Endothelial cell of umbilical vein (primary cell): ENCODE results near the gene HDLBP. TPM values are rescaled to one million over a fixed set of nuclear protein-coding genes. Genes with fewer than 3 reads are reported as not detected.

Experiments
- BruUV-seq: library from RNA; stranded (reverse); fragments of 400-500 nt; replicated peaks from 2 replicates; lab custom pipeline; 2021; lab: Mats Ljungman, UMichigan
- CTCF ChIA-PET: fragments of 300-600, 350-600 bp; sonication (Branson Sonifier 250); formaldehyde crosslinking; loops from one replicate; lab custom pipeline; 2021; ENCODE audit warnings: antibody characterized with exemption, inconsistent platforms; lab: Charles Lee
- POLR2A ChIA-PET: fragments of 300-600, 350-600 bp; sonication (Branson Sonifier 250); formaldehyde crosslinking; loops from one replicate; lab custom pipeline; 2021; ENCODE audit warnings: antibody characterized with exemption, inconsistent platforms; lab: Charles Lee
- DNase-seq: peaks from one replicate; pipeline ENCODE4 v3.0.0-alpha.2; 2011; ENCODE audit warnings: low read depth, low spot score
- FAIRE-seq: peaks from 2 replicates; lab custom pipeline; 2011; peaks lifted over from hg19 to GRCh38; lab: Jason Lieb, UNC
- H2AFZ ChIP-seq: 2 replicates; pipeline ENCODE4 v1.6.0; 2012; ENCODE audit warnings: low read depth, low read length, control low read depth, inconsistent platforms
- H3K27ac ChIP-seq: 2 replicates; pipeline ENCODE4 v1.5.1; 2011; ENCODE audit warnings: low read depth, mild to moderate bottlenecking, control low read depth, low read length, moderate library complexity; ENCODE audit not compliant: insufficient read depth
- H3K27me3 ChIP-seq, 2 experiments: 2 replicates each; pipeline versions ENCODE4 v1.6.0 to v1.6.1; 2011; ENCODE audit warnings: low read length in 2 of 2, mixed read lengths in 1 of 2; ENCODE audit not compliant: control insufficient read depth in 2 of 2, insufficient read depth in 2 of 2
- H3K36me3 ChIP-seq, 2 experiments: 2 replicates in 1 of 2; 3 replicates in 1 of 2; pipeline ENCODE4 v1.5.1; 2011; ENCODE audit warnings: low read length in 2 of 2, mild to moderate bottlenecking in 1 of 2, moderate library complexity in 1 of 2; ENCODE audit not compliant: control insufficient read depth in 2 of 2, insufficient read depth in 2 of 2; ENCODE audit errors: extremely low read depth in 1 of 2
- H3K4me1 ChIP-seq: 3 replicates; pipeline ENCODE4 v1.5.1; 2011; ENCODE audit warnings: mild to moderate bottlenecking, low read length; ENCODE audit not compliant: control insufficient read depth, insufficient read depth; ENCODE audit errors: extremely low read depth
- H3K4me2 ChIP-seq: 2 replicates; pipeline ENCODE4 v1.6.1; 2011; ENCODE audit warnings: low read length, control low read depth, mixed read lengths; ENCODE audit not compliant: insufficient read depth
- H3K4me3 ChIP-seq, 3 experiments: fragments of 200-600 bp in 1 of 3; sonication (generic), shearing (Covaris generic) in 1 of 3; replicated peaks in 1 of 3; 2 replicates each; pipeline ENCODE4 v1.5.1; 2011 to 2016; ENCODE audit warnings: control low read depth in 3 of 3, low read length in 3 of 3, mild to moderate bottlenecking in 2 of 3, inconsistent platforms in 1 of 3, low read depth in 1 of 3, moderate library complexity in 1 of 3; ENCODE audit not compliant: insufficient read depth in 1 of 3
- H3K79me2 ChIP-seq: 2 replicates; pipeline ENCODE4 v1.6.0; 2012; ENCODE audit warnings: low read length, inconsistent platforms; ENCODE audit not compliant: control insufficient read depth, insufficient read depth
- H3K9ac ChIP-seq: replicated peaks from 2 replicates; pipeline ENCODE3; 2011; ENCODE audit warnings: low read length, control low read depth; ENCODE audit not compliant: insufficient read depth; ENCODE audit errors: extremely low read depth
- H3K9me1 ChIP-seq: replicated peaks from 3 replicates; pipeline ENCODE4 v1.6.0; 2011; ENCODE audit warnings: mild to moderate bottlenecking, low read length; ENCODE audit not compliant: control insufficient read depth, insufficient read depth; ENCODE audit errors: extremely low read depth
- H3K9me3 ChIP-seq: replicated peaks from 2 replicates; pipeline ENCODE4 v1.5.1; 2012; ENCODE audit warnings: low read length, inconsistent platforms; ENCODE audit not compliant: control insufficient read depth, insufficient read depth
- H4K20me1 ChIP-seq: replicated peaks from 2 replicates; pipeline ENCODE3; 2011; ENCODE audit warnings: mild to moderate bottlenecking, low read length; ENCODE audit not compliant: control insufficient read depth, insufficient read depth; ENCODE audit errors: extremely low read depth
- EZH2 ChIP-seq: IDR thresholded peaks from 2 replicates; pipeline ENCODE4 v1.6.1; 2012; ENCODE audit warnings: borderline replicate concordance, low read depth, mild to moderate bottlenecking, moderate library complexity, low read length, inconsistent platforms; ENCODE audit not compliant: severe bottlenecking
- FOS ChIP-seq: IDR thresholded peaks from 2 replicates; pipeline ENCODE4 v1.6.1; 2011; ENCODE audit warnings: mild to moderate bottlenecking, low read length, moderate library complexity, borderline replicate concordance; ENCODE audit not compliant: insufficient read depth
- GATA2 ChIP-seq: IDR thresholded peaks from 2 replicates; pipeline ENCODE4 v1.7.0; 2011; ENCODE audit warnings: low read depth, mild to moderate bottlenecking, moderate library complexity, mixed read lengths, low read length; ENCODE audit not compliant: insufficient read length, insufficient read depth
- JUN ChIP-seq: IDR thresholded peaks from 2 replicates; pipeline ENCODE4 v1.6.1; 2011; ENCODE audit warnings: borderline replicate concordance, low read depth; ENCODE audit not compliant: insufficient read length, insufficient read depth
- MYC ChIP-seq: IDR thresholded peaks from one replicate; pipeline ENCODE4 v1.6.1; 2011; ENCODE audit warnings: mild to moderate bottlenecking, low read depth, low read length
- POLR2A ChIP-seq: IDR thresholded peaks from 2 replicates; pipeline ENCODE4 v1.6.1; 2012; ENCODE audit warnings: low read depth, mild to moderate bottlenecking, control low read depth, low read length
- POLR2AphosphoS5 ChIP-seq: IDR thresholded peaks from 2 replicates; pipeline ENCODE4 v1.6.1; 2012; ENCODE audit warnings: low read depth, mild to moderate bottlenecking, control low read depth, low read length, moderate library complexity; ENCODE audit not compliant: insufficient read depth
- dilution Hi-C: fragments of 300-500 bp; cut with MboI; formaldehyde crosslinking; loops from one replicate; pipeline ENCODE4 v1.15.0; 2019; ENCODE audit warnings: low sequenced_read_pairs; ENCODE audit not compliant: extremely low pct_ligation_motif_present
- intact Hi-C: fragments of 100-400 bp; cut with micrococcal nuclease; formaldehyde crosslinking; loops from one replicate; pipeline ENCODE4 v1.10.0; 2022
- polyA plus RNA-seq, 4 experiments: library from polyadenylated mRNA; depleted of rRNA in 3 of 4; stranded (reverse) in 3 of 4; unstranded in 1 of 4; fragments of >200 nt; gene quantifications; 2 replicates each; pipeline versions ENCODE4 v1.2.1 to v1.2.3, GENCODE V29; 2011 to 2012; ENCODE audit warnings: missing spikeins in 1 of 4
- total RNA-seq: library from RNA; stranded (reverse); gene quantifications from 2 replicates; pipeline ENCODE4 v1.2.3, GENCODE V29; 2021
- TF ChIP-seq, protein P1 (sequence below): IDR thresholded peaks from 2 replicates; pipeline ENCODE4 v1.6.1; 2011; ENCODE audit not compliant: insufficient read depth, insufficient read length
- TF ChIP-seq, protein P2 (sequence below), 2 donors: IDR thresholded peaks; 1 replicate in 1 of 2; 2 replicates in 1 of 2; pipeline ENCODE4 v1.5.1; 2011; ENCODE audit warnings: low read length in 2 of 2, mild to moderate bottlenecking in 2 of 2, moderate library complexity in 2 of 2, control low read depth in 1 of 2, inconsistent platforms in 1 of 2, low read depth in 1 of 2; ENCODE audit not compliant: insufficient read depth in 1 of 2; ENCODE audit errors: extremely low read depth in 1 of 2

HDLBP gene
- total and polyA plus RNA-seq, 2 donors (not counting 3 experiments of a cell fraction or from before 2014, with no cell fraction given): 379 to 569 TPM

DNA sequence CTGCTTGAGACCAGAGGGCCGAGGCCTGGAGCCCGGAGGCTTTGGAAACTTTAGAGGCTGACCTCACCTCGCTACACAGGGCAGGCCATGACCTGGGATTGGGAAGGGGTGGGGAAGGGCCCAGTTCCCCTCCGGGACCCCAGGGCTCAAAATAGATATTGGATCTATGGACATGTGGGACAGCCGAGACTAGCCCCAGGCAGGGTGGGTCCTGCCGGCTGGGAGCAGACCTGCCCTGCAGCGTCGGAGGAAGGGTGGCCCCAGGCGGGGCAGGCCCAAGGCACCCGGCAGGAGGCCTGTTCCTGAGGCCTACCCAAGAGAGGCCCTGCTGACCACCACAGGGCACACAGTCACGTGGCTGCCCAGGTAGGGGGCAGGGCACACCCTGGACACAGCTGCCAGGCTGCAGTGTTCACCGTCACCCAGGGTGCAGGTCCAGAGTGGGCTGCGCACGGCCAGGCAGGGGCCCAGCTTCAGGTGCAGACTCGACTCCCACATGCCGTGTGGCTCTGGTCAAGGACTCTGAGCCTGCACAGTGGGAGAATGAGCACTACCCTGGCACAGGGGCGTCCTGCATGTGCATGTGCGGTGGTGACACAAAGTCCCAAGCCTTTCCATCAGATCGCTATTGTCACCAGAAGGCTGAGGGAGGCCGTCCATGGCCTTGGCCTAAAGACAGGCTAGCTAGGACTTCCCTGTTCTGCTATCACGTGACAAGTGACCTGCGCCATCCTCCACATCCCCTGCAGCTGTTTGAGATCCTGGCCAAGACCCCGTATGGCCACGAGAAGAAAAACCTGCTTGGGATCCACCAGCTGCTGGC is 113.8 kb downstream of the HDLBP start:
- BruUV-seq: no TSS peak
- ChIA-PET CTCF (no interaction called here), POLR2A (no interaction called here)
- FAIRE-seq (no peak), DNase-seq (no peak)
- Histone ChIP-seq H2AFZ (no peak overlapping the region), H3K4me2 (no peak overlapping the region), H4K20me1 (no peaks in the 10 kb centered on the region), H3K4me1 (no peaks in the 10 kb centered on the region), H3K79me2 (no peaks in the 10 kb centered on the region), H3K27ac (no peak overlapping the region), H3K36me3 (no peaks in the 10 kb centered on the region), H3K9me1 (no peaks in the 10 kb centered on the region), H3K4me3 (no peak overlapping the region), H3K27me3 (no peaks in the 10 kb centered on the region), H3K9ac (no peak overlapping the region), H3K9me3 (no peaks in the 10 kb centered on the region)
- dilution Hi-C loops (no loop called here), intact Hi-C loops (no loop called here)
- TF ChIP-seq, protein P1, sequence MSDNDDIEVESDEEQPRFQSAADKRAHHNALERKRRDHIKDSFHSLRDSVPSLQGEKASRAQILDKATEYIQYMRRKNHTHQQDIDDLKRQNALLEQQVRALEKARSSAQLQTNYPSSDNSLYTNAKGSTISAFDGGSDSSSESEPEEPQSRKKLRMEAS: no peak
- TF ChIP-seq EZH2 (no peak), JUN (no peak), POLR2A (no peak)

DNA sequence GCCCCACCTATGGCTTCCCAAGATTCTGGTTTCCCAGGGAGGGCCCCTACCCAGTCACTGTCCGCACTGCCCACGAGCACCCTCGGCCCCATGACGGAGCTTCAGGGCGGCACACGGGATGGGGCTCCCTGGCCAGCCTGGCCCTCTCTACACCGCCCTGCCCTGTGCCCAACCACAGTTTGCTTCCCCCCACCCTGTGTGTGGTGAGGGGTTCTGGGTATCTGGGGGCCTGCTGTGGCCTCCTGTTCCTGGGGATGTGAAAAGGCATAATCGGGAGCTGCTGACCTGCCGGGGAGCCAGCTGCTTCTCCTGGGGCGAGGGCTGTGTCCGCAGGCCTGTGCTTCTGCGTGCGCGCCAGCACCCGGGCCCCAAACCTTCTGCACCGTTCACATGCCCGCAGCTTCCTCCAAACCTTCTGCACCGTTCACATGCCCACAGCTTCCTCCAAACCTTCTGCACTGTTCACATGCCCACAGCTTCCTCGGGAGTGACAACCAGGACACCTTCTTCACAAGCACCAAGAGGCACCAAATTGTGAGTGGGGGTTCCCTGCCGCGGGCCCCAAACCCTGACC is 114.6 kb downstream of the HDLBP start:
- Histone ChIP-seq H3K27me3 (no peaks in the 10 kb centered on the region), H3K9me1 (no peaks in the 10 kb centered on the region), H3K4me3 (no peak overlapping the region), H3K36me3 (no peaks in the 10 kb centered on the region), H3K9me3 (no peaks in the 10 kb centered on the region), H2AFZ (no peak overlapping the region), H4K20me1 (no peaks in the 10 kb centered on the region), H3K79me2 (no peaks in the 10 kb centered on the region), H3K27ac (no peak overlapping the region), H3K4me1 (no peaks in the 10 kb centered on the region), H3K9ac (no peak overlapping the region), H3K4me2 (no peak overlapping the region)
- BruUV-seq: no TSS peak
- POLR2A ChIA-PET: no interaction called here
- CTCF ChIA-PET: no interaction called here
- dilution Hi-C loops: no loop called here
- DNase-seq (no peak), FAIRE-seq (no peak)
- TF ChIP-seq GATA2: no peak
- no peak for TF ChIP-seq POLR2A
- TF ChIP-seq, protein P1: no peak
- TF ChIP-seq POLR2AphosphoS5: no peak
- TF ChIP-seq, protein P2, sequence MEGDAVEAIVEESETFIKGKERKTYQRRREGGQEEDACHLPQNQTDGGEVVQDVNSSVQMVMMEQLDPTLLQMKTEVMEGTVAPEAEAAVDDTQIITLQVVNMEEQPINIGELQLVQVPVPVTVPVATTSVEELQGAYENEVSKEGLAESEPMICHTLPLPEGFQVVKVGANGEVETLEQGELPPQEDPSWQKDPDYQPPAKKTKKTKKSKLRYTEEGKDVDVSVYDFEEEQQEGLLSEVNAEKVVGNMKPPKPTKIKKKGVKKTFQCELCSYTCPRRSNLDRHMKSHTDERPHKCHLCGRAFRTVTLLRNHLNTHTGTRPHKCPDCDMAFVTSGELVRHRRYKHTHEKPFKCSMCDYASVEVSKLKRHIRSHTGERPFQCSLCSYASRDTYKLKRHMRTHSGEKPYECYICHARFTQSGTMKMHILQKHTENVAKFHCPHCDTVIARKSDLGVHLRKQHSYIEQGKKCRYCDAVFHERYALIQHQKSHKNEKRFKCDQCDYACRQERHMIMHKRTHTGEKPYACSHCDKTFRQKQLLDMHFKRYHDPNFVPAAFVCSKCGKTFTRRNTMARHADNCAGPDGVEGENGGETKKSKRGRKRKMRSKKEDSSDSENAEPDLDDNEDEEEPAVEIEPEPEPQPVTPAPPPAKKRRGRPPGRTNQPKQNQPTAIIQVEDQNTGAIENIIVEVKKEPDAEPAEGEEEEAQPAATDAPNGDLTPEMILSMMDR (IDR thresholded peaks at IDR 0.05; ENCODE audit: extremely low read depth in 1 of 2, insufficient read depth in 1 of 2, low read depth in 1 of 2, low read length in 2 of 2): no peak
- no peak for TF ChIP-seq JUN
- TF ChIP-seq FOS: no peak
- TF ChIP-seq EZH2: no peak
- no peak for TF ChIP-seq MYC
- intact Hi-C loops: no loop called here
